Muscle of back (tissue), 13 donors: ENCODE data around the gene COL23A1. TPM values are rescaled to one million over a fixed set of nuclear protein-coding genes. Genes with fewer than 3 reads are reported as not detected.

Experiments
- DNase-seq, 3 donors: peaks; one replicate each; pipeline versions ENCODE4 v3.0.0 to v3.0.0-alpha.2; 2013
- long read RNA-seq, 9 donors: transcript quantifications; one replicate each; lab custom pipeline, GENCODE V29; 2026
- polyA plus RNA-seq, 10 donors: library from polyadenylated mRNA; unstranded; fragments of 120-200 nt; gene quantifications; one replicate each; pipeline ENCODE4 v1.2.1, GENCODE V29; 2013; ENCODE audit not compliant: insufficient read length in 10 of 10

COL23A1 gene
- polyA plus RNA-seq, result 10 to 100 TPM in 1 of 10 donors, 1 to 10 TPM in 8, under 1 TPM in 1; 0.67 to 13.2 (median 4.5) TPM
- long read RNA-seq, donor 1, result 0 reads
- long read RNA-seq, donor 2, result 0 reads
- long read RNA-seq, donor 3, result 0 reads
- long read RNA-seq, donor 4, result 0 reads
- long read RNA-seq, donor 5, result 0 reads
- long read RNA-seq, donor 6, result 0 reads
- long read RNA-seq, donor 7, result 0 reads
- long read RNA-seq, donor 8, result 0 reads
- long read RNA-seq, donor 9, result 0 reads

- peak; percentile 33 to 87 (median 69) for DNase-seq
Measured at GRCh38 chr5:178590141-178590923, at the start of gene COL23A1. Gene COL23A1 (minus strand): TSS chr5:178590393.

GRCh38 chr5:178637356-178638074 lies 47.3 kb upstream of the COL23A1 start:
- no peak for DNase-seq

GRCh38 chr5:178632285-178632684 lies 42.1 kb upstream of the COL23A1 start:
- DNase-seq, result no peak

GRCh38 chr5:178630951-178631350 lies 40.8 kb upstream of the COL23A1 start:
- DNase-seq, result no peak

GRCh38 chr5:178630475-178630930 lies 40.3 kb upstream of the COL23A1 start:
- no peak for DNase-seq

- DNase-seq, result no peak
Measured at GRCh38 chr5:178627259-178627598, 37.0 kb upstream of the COL23A1 start.

- peak; percentile 95 to 98 (median 98) for DNase-seq
Measured at GRCh38 chr5:178626484-178627258, 36.5 kb upstream of the COL23A1 start, which contains the start of gene CLK4. Gene CLK4 (minus strand): TSS chr5:178627050. CDS start chr5:178623416, 3,634 bp downstream.

- DNase-seq, result peak in 2 of 3 donors; percentile 4 to 35
Measured at GRCh38 chr5:178625679-178626483, 35.7 kb upstream of the COL23A1 start.

- DNase-seq, result peak; percentile 6 to 30 (median 23)
Measured at GRCh38 chr5:178624631-178625546, 34.7 kb upstream of the COL23A1 start.

- no peak for DNase-seq
Measured at GRCh38 chr5:178622679-178623247, 32.6 kb upstream of the COL23A1 start.

GRCh38 chr5:178619390-178619789 lies 29.2 kb upstream of the COL23A1 start:
- DNase-seq, result no peak

GRCh38 chr5:178612299-178612698 lies 22.1 kb upstream of the COL23A1 start:
- DNase-seq, result no peak

GRCh38 chr5:178606269-178606668 lies 16.1 kb upstream of the COL23A1 start:
- no peak for DNase-seq

GRCh38 chr5:178605788-178606187 lies 15.6 kb upstream of the COL23A1 start:
- no peak for DNase-seq

GRCh38 chr5:178602752-178603151 lies 12.6 kb upstream of the COL23A1 start:
- no peak for DNase-seq

- no peak for DNase-seq
Measured at GRCh38 chr5:178595750-178596149, 5.6 kb upstream of the COL23A1 start.

GRCh38 chr5:178595150-178595549 lies 5.0 kb upstream of the COL23A1 start:
- DNase-seq, result no peak

- DNase-seq, result no peak
Measured at GRCh38 chr5:178590924-178591423, 781 bp upstream of the COL23A1 start.
